T47D (cell line): ENCODE measurements around the gene ADD1.

ENCODE experiments used
- DNase-seq, 2 experiments: peaks; one replicate each; pipeline versions ENCODE4 v3.0.0 to v3.0.0-alpha.2; 2011 to 2012; ENCODE audit warnings: low read depth in 1 of 2, low spot score in 1 of 2
- JUND ChIP-seq: IDR thresholded peaks from 2 replicates; pipeline ENCODE4 v1.6.1; 2012; ENCODE audit warnings: low read depth
- in situ Hi-C: cut with HindIII; loops from 2 replicates; pipeline ENCODE4 v1.10.0; 2016; ENCODE audit warnings: low sequenced_read_pairs, low pct_unique_long_range_greater_than_20kb

Gene ADD1

DNA sequence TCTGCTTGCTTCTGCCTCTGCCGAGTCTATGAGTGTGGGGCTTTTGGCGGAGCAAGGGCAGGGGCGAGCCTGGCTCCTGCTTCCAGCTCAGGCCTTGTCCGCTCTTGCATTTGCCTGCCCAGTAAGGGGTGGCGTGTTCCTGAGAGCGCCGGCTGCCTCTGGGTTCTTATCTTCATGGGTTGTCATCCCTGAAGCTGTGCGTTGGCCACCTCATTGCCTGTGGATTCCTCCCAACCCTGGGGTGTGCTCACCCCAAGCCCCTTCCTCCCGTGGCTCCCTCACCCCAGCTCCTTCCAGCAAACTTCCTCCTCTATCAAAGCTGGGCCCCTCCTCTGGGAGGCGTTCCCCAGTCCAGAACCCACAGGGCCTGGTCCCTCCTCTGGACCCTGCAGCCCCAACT, 33.3 kb upstream of the ADD1 start:
- in situ Hi-C loops: no loop called here

GRCh38 chr4:2811830-2812611, 31.6 kb upstream of the ADD1 start:
- DNase-seq: peak; percentile 43 to 49
- in situ Hi-C loops: no loop called here
- TF ChIP-seq JUND: no peak

More for the DNA sequence above, 33.3 kb upstream of the ADD1 start:
- no peak for DNase-seq
- no peak for TF ChIP-seq JUND

DNA sequence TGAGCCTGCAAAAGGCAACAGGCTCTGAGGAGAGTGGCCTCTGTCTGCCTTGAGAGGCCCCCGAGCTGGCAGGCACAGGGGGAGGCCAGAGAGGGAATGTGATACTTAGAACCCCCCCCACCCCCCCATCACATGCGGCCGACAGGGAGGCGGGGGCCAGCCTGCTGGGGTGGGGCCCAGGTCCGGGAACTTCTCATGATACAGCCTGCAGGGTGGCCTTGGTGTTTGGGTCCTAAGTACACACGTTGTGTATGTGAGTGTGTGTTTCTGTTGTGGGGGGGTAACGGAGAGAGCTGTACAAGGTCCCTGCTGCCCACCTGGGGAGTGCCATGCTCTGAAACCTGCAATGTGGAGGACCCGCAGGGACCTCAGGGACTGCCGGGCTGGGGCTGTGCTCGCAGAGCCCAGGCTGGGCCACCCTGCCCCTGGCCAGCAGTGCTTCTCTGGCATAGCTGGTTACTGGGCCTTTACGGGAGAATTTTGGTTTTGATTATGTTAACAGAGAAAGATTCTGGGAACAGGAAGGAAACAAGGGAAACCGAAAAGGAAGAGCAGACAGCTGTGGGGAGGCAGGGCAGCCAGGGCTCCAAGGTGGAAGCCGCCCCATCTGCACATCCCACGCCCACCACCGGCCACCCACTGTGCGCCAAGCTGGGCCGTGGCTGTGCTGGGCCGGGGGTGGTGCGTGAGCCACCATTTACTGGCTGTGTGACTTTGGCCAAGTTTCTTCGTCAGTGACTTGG, 30.9 kb upstream of the ADD1 start:
- no peak for TF ChIP-seq JUND
- DNase-seq: no peak
- in situ Hi-C loops: no loop called here

DNA sequence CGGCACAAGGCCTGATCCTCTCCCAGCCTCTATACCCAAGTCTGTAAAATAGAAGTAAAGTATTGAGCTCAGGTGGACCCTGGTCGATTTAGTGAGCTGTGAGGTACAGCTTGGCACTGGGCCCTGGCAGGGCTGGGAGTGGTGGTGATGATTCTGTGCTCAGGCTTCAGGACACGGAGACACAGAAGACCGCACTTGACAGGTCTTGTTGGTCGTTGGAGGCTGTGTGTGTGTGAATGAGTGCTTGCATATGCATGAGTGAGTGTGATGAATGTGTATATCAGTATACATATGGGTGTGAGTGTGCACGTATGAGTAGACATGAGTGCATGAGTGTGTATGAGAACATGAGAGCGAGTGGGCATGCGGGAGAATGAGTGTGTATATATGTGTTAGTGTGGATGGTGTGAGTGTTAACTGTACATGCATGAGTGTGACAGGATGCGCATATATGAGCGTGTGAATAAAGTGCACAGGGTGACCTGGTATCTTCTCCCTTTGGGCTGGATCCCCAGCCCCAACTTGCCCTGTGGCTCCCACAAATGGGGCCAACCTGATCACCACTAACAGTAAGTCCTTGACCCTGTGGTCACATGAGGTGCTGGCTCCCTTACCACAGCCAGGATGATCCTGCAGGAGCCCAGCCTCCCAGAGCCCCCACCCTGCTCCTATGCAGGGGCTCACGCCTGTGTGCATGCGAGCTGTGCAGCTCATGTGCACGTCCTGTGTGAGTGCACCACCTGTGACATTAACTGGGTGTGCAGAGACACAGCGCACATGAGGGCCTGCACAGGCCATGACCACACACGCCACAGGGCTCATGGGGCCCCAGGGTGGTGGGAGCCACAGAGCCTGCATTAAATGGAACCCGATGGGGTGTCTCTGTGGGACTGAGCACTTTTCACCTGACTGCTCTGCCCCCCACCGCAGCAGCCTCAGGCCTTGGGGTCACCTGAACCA, 29.9 kb upstream of the ADD1 start:
- no peak for TF ChIP-seq JUND
- in situ Hi-C loops: no loop called here
- no peak for DNase-seq

DNA sequence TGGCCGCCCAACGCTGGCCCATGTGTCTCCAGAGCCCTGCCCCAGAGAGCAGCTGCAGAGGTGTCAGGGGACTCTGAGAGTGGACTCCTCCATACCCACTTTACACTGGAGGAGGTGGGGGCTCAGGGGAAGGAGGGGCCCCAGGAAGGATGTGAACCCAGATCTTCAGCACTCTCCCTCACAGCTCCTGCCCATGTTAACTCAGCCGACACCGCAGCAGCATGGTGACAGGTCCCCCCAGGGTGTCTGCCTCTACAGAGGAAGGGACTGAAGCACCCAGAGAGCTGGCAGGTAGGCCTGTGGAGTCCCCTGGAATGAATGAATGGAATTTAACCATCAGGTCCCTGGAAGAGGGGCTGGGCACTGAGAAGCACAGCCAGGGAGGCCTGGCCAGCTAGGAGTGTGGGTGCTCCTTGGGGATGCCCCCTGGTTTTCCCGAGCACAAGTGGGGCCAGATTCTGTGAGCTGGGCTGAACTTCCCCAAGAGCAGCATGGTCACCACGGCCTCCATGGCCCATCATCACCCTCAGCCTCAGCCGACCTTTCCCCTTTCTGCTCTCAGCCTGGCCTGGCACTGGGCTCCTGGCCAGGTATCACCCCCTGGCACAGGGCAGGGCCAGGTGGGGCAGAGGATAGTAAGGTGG, 28.9 kb upstream of the ADD1 start:
- in situ Hi-C loops: no loop called here
- TF ChIP-seq JUND: no peak
- DNase-seq: no peak

DNA sequence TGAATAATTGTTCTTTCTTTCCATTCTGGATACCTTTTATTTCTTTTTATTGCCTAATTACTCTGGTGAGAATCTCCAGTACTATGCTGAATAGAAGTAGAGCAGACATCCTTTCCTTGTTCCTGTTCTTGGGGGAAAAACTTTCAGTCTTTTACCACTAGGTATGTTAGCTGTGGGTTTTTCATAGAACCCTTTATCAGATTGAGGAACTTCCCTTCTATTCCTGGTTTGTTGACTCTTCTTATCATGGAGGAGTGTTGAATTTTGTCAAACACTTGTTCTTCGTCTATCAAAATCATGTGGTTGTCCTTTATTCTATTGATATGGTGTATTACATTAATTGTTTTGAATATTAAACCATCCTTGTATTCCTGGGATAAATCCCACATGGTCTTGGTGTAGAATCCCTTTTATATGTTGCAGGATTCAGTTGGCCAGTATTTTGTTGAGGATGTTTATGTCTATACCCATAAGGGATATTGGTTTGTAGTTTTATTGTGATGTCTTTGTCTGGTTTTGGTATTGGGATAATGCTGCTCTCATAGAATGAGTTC, 27.2 kb upstream of the ADD1 start:
- in situ Hi-C loops: no loop called here
- no peak for DNase-seq
- TF ChIP-seq JUND: no peak

DNA sequence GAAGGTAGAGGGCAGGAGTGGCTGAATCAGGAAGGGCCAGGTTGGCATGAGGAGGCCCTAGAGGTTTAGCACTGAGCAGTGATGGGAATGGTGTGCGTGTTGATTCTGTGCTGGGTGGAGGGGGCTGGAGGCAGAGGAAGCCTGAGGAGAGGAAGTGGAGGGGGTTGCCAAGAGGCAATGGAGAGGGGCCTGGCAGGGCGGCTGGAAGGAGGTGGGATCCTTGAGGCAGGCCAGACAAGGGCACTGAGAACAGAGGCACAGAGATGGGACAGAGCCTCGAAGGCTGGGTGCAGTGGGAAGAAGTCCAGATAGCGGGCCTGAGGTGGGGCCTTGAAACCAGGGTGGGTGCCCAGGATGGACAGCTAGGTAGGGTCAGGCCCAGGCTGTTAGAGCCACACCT, 26.5 kb upstream of the ADD1 start:
- in situ Hi-C loops: no loop called here

GRCh38 chr4:2817701-2818350, 25.8 kb upstream of the ADD1 start:
- no peak for TF ChIP-seq JUND
- in situ Hi-C loops: no loop called here
- peak; percentile 73 to 96 for DNase-seq

More for the DNA sequence above, 26.5 kb upstream of the ADD1 start:
- no peak for TF ChIP-seq JUND
- no peak for DNase-seq

- DNase-seq: peak in 1 of 2 experiments; percentile 55
- in situ Hi-C loops: no loop called here
- TF ChIP-seq JUND: no peak
Observed at GRCh38 chr4:2818351-2818939, 25.2 kb upstream of the ADD1 start.

- TF ChIP-seq JUND: no peak
- no peak for DNase-seq
- in situ Hi-C loops: no loop called here
Observed at GRCh38 chr4:2819244-2820215, 24.1 kb upstream of the ADD1 start.
